Mesothelial cell of epicardium (in vitro differentiated cells): ENCODE measurements around the gene INTS11. TPM values are rescaled to one million over a fixed set of nuclear protein-coding genes. Genes with fewer than 3 reads are reported as not detected.

Experiments
- DNase-seq, 2 experiments: peaks; one replicate each; pipeline ENCODE4 v3.0.0; 2021; ENCODE audit warnings: low spot score in 2 of 2; ENCODE audit not compliant: unreplicated experiment in 2 of 2
- H3K27ac Mint-ChIP-seq: 2 replicates; pipeline ENCODE4 v1.8.0; 2021; ENCODE audit warnings: mixed read lengths
- H3K27me3 Mint-ChIP-seq: 2 replicates; pipeline ENCODE4 v1.8.0; 2021; ENCODE audit warnings: low read depth, mixed read lengths
- H3K36me3 Mint-ChIP-seq: 2 replicates; pipeline ENCODE4 v1.8.0; 2021; ENCODE audit warnings: mixed read lengths
- H3K4me1 Mint-ChIP-seq: 2 replicates; pipeline ENCODE4 v1.8.0; 2021; ENCODE audit warnings: mixed read lengths
- H3K4me3 Mint-ChIP-seq: 2 replicates; pipeline ENCODE4 v1.8.0; 2021; ENCODE audit warnings: mild to moderate bottlenecking, moderate library complexity, mixed read lengths
- H3K9me3 Mint-ChIP-seq: 2 replicates; pipeline ENCODE4 v1.8.0; 2021; ENCODE audit warnings: mixed read lengths
- total RNA-seq: library from RNA; stranded (reverse); gene quantifications from 3 replicates; pipeline ENCODE4 v1.2.1, GENCODE V29; 2021
- TF ChIP-seq, protein P1 (sequence below): fragments of 200-600 bp; sonication (generic); IDR thresholded peaks from one replicate; pipeline ENCODE4 v1.5.0; 2021; ENCODE audit warnings: antibody characterized with exemption; ENCODE audit not compliant: unreplicated experiment

INTS11 gene
- total RNA-seq, 1 donor from 2014 or later: 165 TPM

DNA sequence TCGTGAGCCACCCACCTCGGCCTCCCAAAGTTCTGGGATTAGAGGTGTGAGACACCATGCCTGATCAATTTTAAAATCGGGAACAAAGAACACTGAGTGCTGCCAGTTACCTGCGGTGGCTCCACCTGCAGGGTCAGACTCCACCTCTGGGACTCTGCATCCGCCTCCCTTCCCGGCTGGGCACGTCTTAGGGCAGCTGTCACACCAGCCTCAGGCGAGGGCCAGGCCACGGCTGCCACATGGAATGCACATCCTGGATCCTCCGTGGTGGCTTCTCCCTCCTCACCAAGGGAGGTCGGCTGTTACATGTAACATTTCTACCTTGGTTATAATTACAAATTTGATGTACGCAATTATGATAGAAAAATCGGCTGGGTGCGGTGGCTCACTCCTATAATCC is 39.8 kb upstream of the INTS11 start:
- H3K4me1 Mint-ChIP-seq: peaks cover 19% of the 10 kb centered on the region
- no peak overlapping the region for H3K27ac Mint-ChIP-seq
- no peaks in the 10 kb centered on the region for H3K9me3 Mint-ChIP-seq
- H3K4me3 Mint-ChIP-seq: no peak overlapping the region
- no peaks in the 10 kb centered on the region for H3K36me3 Mint-ChIP-seq
- H3K27me3 Mint-ChIP-seq: no peaks in the 10 kb centered on the region
- no peak for DNase-seq
- TF ChIP-seq, protein P1, sequence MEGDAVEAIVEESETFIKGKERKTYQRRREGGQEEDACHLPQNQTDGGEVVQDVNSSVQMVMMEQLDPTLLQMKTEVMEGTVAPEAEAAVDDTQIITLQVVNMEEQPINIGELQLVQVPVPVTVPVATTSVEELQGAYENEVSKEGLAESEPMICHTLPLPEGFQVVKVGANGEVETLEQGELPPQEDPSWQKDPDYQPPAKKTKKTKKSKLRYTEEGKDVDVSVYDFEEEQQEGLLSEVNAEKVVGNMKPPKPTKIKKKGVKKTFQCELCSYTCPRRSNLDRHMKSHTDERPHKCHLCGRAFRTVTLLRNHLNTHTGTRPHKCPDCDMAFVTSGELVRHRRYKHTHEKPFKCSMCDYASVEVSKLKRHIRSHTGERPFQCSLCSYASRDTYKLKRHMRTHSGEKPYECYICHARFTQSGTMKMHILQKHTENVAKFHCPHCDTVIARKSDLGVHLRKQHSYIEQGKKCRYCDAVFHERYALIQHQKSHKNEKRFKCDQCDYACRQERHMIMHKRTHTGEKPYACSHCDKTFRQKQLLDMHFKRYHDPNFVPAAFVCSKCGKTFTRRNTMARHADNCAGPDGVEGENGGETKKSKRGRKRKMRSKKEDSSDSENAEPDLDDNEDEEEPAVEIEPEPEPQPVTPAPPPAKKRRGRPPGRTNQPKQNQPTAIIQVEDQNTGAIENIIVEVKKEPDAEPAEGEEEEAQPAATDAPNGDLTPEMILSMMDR: no peak

DNA sequence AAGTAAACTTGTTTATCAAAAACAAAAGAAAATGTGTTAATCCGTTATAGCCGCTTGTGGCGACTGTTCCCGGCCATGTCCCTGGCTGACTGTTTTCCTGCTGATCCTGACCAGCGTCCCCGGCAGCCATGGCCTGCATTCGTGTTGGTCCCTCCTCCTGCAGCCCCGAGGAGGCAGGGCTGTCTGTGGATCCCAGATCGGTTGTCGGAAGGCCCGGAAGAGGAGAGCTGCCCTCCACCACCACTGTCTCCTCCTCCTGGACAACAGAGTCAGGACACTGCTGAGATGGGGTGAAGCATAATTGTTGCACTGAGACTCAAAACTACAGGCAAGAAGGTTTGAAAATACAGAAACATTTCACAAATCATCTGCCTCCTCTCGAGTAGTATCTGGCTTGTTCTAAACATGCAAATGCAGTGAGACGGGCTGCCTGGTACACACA is 37.5 kb upstream of the INTS11 start:
- no peak overlapping the region for H3K4me3 Mint-ChIP-seq
- no peaks in the 10 kb centered on the region for H3K36me3 Mint-ChIP-seq
- no peaks in the 10 kb centered on the region for H3K9me3 Mint-ChIP-seq
- peaks cover 35% of the 10 kb centered on the region for H3K4me1 Mint-ChIP-seq
- no peak for DNase-seq
- no peaks in the 10 kb centered on the region for H3K27me3 Mint-ChIP-seq
- peak overlapping the region; percentile 90 for H3K27ac Mint-ChIP-seq
- TF ChIP-seq, protein P1: no peak

DNA sequence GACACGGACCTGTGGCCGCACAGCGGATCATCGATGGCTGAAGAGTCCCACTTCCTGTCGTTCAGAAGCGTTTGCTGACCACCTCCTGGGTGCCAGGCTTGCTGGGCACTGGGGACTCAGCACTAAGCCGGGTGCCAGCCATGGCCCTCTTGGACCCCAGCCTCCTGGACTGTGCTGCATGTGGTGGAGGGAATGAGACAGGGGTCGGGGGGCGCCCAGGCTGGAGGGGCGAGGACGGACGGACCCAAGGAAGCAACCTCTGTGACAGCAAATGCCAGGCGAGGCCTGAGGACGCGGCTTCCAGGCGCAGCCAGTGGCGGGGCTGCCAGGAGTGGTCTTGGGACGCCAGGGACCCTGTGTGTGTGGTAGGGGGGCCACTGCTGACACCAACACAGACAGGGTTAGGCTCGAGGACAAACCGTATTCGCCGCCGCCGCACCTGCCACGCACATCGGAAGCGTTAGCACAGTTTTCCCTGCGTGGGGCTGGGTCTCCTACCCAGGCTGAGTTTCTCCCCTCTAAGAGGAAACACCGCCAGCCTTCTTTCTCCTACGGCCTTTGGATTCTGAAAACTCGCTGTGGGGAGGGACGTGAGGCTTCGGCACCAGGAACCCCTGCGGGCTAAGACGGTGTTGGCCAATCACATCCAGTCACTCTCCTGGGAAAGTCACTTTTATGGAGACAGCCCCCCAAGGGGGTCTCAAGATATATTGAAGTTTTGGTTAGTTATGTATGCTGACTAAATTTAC is 36.9 kb upstream of the INTS11 start:
- Mint-ChIP-seq H3K36me3 (no peaks in the 10 kb centered on the region), H3K4me3 (no peak overlapping the region), H3K27me3 (no peaks in the 10 kb centered on the region), H3K4me1 (peaks cover 35% of the 10 kb centered on the region), H3K9me3 (no peaks in the 10 kb centered on the region), H3K27ac (peak overlapping the region; percentile 90)
- TF ChIP-seq, protein P1: no peak
- DNase-seq: no peak

DNA sequence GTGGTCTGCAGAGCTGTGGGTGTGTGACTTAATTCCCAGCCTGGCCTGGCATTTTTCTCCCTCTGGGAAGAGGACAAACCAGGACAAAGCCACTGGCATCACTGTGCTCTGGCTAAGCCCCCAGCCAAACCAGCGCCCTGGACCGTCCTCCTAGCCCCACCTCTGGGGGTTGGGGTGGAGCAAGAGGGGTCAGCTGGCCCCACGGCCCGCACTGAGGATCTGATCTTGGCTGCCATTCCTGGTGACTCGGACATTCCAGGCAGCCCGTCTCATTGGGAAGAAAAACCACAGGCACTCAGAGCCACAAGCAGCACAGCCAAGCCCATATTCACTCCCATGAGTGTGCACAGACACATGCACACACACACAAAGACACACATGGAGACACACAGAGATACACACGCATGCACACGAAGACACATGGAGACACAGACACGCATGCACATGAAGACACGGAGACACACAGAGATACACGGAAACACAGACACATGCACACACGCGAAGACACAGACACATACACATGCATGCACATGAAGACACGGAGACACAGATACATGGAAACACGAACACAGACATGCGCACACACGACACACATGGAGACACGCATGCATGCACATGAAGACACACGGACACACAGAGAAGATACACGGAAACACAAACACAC is 36.2 kb upstream of the INTS11 start:
- H3K4me1 Mint-ChIP-seq: peaks cover 35% of the 10 kb centered on the region
- no peaks in the 10 kb centered on the region for H3K27me3 Mint-ChIP-seq
- no peaks in the 10 kb centered on the region for H3K36me3 Mint-ChIP-seq
- DNase-seq: no peak
- TF ChIP-seq, protein P1: no peak
- peak overlapping the region; percentile 70 for H3K27ac Mint-ChIP-seq
- H3K9me3 Mint-ChIP-seq: no peaks in the 10 kb centered on the region
- no peak overlapping the region for H3K4me3 Mint-ChIP-seq

DNA sequence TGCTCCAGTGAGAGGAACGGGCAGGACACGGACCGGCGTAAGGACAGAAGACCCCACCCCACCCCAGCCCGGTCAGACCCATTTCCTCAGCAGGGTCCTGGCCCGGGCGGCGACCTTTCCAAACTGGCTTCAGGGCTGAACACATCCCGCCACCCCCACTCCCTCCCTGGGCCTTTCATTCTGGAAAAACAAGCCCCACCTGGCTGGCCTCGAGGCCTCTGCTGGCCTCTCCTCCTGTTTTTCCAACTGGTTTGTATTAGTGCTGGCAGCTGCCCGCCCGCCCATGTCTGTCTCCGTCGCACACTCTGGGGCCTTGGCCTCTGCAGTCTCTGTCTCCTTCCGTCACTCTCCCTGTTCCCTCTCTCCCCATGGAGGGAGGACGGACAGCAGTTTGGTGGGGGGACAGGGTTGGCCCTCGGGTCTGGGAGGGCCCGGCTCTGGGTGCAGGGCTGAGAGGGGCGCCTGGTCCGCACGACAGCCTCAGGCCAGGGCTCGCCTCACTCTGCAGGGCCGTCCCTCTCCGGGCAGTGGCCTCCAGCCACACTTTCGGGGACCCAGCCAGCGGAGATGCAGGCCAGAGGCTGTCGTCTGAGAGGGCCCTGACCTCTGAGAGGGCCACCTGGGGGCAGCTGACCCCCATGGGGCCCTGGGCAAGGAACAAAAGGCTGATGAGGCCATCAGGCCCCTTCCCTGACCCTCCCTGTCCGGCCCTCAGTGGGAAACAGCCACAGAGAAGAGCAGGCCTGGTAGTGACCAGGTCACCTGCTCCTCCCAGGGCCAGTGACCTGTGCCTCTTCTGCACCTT is 35.4 kb upstream of the INTS11 start:
- no peaks in the 10 kb centered on the region for H3K36me3 Mint-ChIP-seq
- TF ChIP-seq, protein P1: no peak
- peak overlapping the region; percentile 78 for H3K4me3 Mint-ChIP-seq
- DNase-seq: peak in 1 of 2 experiments; percentile 21
- H3K9me3 Mint-ChIP-seq: no peaks in the 10 kb centered on the region
- peak overlapping the region; percentile 94 for H3K27ac Mint-ChIP-seq
- no peaks in the 10 kb centered on the region for H3K27me3 Mint-ChIP-seq
- H3K4me1 Mint-ChIP-seq: peaks cover 35% of the 10 kb centered on the region
